T-cell (primary cell): ENCODE measurements around the gene CDK6. TPM values are rescaled to one million over a fixed set of nuclear protein-coding genes. Genes with fewer than 3 reads are reported as not detected.
A peak's percentile ranks its signal among the peaks of the same experiment; 100 is the strongest.

Experiments used
- ATAC-seq, 4 experiments: fragments of 200-7000 bp in 3 of 4; fragments of 150-1000 bp in 1 of 4; cut with Tn5 transposase; replicated peaks in 1 of 4; 1 replicate in 3 of 4; 2 replicates in 1 of 4; pipeline ENCODE4 v1.10.0; 2021; ENCODE audit warnings: moderate library complexity in 3 of 4, mild to moderate bottlenecking in 2 of 4, moderate number of reproducible peaks in 1 of 4
- CTCF ChIA-PET, 2 donors: fragments of 300-600 bp; sonication (Branson Sonifier 250); formaldehyde crosslinking; loops; one replicate each; lab custom pipeline; 2022; ENCODE audit warnings: antibody characterized with exemption in 2 of 2; lab: Charles Lee
- POLR2A ChIA-PET, 2 donors: fragments of 300-600 bp; sonication (Branson Sonifier 250); formaldehyde crosslinking; loops; one replicate each; lab custom pipeline; 2022; ENCODE audit warnings: antibody characterized with exemption in 2 of 2; lab: Charles Lee
- DNase-seq, 35 experiments: peaks; one replicate each; pipeline versions ENCODE4 v3.0.0 to v3.0.0-alpha.2; 2013 to 2023
- H3K27ac ChIP-seq: one replicate; pipeline ENCODE4 v1.5.1; 2013; ENCODE audit warnings: low read length
- H3K27me3 ChIP-seq, 2 experiments: replicated peaks in 1 of 2; 1 replicate in 1 of 2; 2 replicates in 1 of 2; pipeline versions ENCODE4 v1.6.1 to v1.7.0; 2013; ENCODE audit warnings: low read length in 1 of 2, mixed read lengths in 1 of 2; ENCODE audit not compliant: control insufficient read depth in 2 of 2, insufficient read depth in 2 of 2; ENCODE audit errors: extremely low read depth in 1 of 2
- H3K36me3 ChIP-seq, 2 donors: 1 replicate in 1 of 2; 2 replicates in 1 of 2; pipeline versions ENCODE4 v1.6.1 to v1.7.0; 2013; ENCODE audit warnings: low read length in 1 of 2; ENCODE audit not compliant: control insufficient read depth in 2 of 2, insufficient read depth in 1 of 2; ENCODE audit errors: extremely low read depth in 1 of 2
- H3K4me1 ChIP-seq, 2 experiments: 1 replicate in 1 of 2; 2 replicates in 1 of 2; pipeline versions ENCODE4 v1.6.1 to v1.7.0; 2013; ENCODE audit warnings: low read length in 2 of 2, mixed read lengths in 1 of 2; ENCODE audit not compliant: insufficient read depth in 2 of 2, control insufficient read depth in 1 of 2; ENCODE audit errors: extremely low read depth in 1 of 2
- H3K4me3 ChIP-seq, 2 donors: 1 replicate in 1 of 2; 2 replicates in 1 of 2; pipeline versions ENCODE4 v1.5.1 to v1.7.0; 2013; ENCODE audit warnings: mild to moderate bottlenecking in 2 of 2, low read length in 1 of 2, moderate library complexity in 1 of 2; ENCODE audit not compliant: control insufficient read depth in 1 of 2; ENCODE audit errors: extremely low read depth in 1 of 2
- H3K9me3 ChIP-seq: 2 replicates; pipeline ENCODE4 v1.7.0; 2013
- H3K27ac Mint-ChIP-seq, 2 donors: one replicate each; pipeline ENCODE4 v1.8.0; 2020 to 2021; ENCODE audit warnings: mild to moderate bottlenecking in 2 of 2, mixed read lengths in 2 of 2
- H3K27me3 Mint-ChIP-seq, 2 donors: one replicate each; pipeline ENCODE4 v1.8.0; 2021 to 2022; ENCODE audit warnings: mixed read lengths in 2 of 2
- H3K36me3 Mint-ChIP-seq: one replicate; pipeline ENCODE4 v1.8.0; 2021; ENCODE audit warnings: mixed read lengths
- H3K4me1 Mint-ChIP-seq, 3 donors: one replicate each; pipeline ENCODE4 v1.8.0; 2020 to 2022; ENCODE audit warnings: mixed read lengths in 3 of 3, mild to moderate bottlenecking in 1 of 3
- H3K4me3 Mint-ChIP-seq, 3 donors: one replicate each; pipeline ENCODE4 v1.8.0; 2020 to 2022; ENCODE audit warnings: mild to moderate bottlenecking in 3 of 3, mixed read lengths in 3 of 3, moderate library complexity in 3 of 3
- H3K9me3 Mint-ChIP-seq, 3 donors: one replicate each; pipeline ENCODE4 v1.8.0; 2020 to 2022; ENCODE audit warnings: mixed read lengths in 3 of 3
- WGBS: methylation state at CpG from one replicate; pipeline ENCODE4 v1.1.5; 2013; ENCODE audit warnings: missing lambda C conversion rate; ENCODE audit not compliant: insufficient coverage; 5-methylcytosine and 5-hydroxymethylcytosine counted together
- total RNA-seq, 35 experiments: library from RNA in 6 of 35; stranded (reverse) in 6 of 35; fragments of 120-200 nt in 1 of 35; gene quantifications; one replicate each; pipeline versions ENCODE4 v1.2.1 to v1.2.4 and lab custom pipeline; 2013 to 2026

Gene CDK6
- total RNA-seq, 5 donors from 2014 or later (not counting 1 experiment from before 2014, with no cell fraction given) = 29.8 to 107 (median 43.9) TPM

GRCh38 chr7:92667816-92668535 is 168.4 kb downstream of the CDK6 start:
- no peak overlapping the region for H3K27ac Mint-ChIP-seq
- Histone ChIP-seq H3K27me3 (no peaks in the 10 kb centered on the region), H3K9me3 (no peaks in the 10 kb centered on the region), H3K27ac (no peak overlapping the region), H3K4me3 (no peak overlapping the region), H3K4me1 (peaks cover 0 to 3% of the 10 kb centered on the region in 2 experiments), H3K36me3 (peaks cover 0 to 11% of the 10 kb centered on the region in 2 donors)
- ATAC-seq (no peak), DNase-seq (no peak)
- no peaks in the 10 kb centered on the region for H3K9me3 Mint-ChIP-seq
- ChIA-PET CTCF (no interaction called here), POLR2A (no interaction called here)
- no CpG with 5 or more reads among the region's 6 CpGs for WGBS
- peaks cover 17 to 47% (median 40%) of the 10 kb centered on the region in 3 donors for H3K4me1 Mint-ChIP-seq
- no peaks in the 10 kb centered on the region for H3K27me3 Mint-ChIP-seq
- H3K36me3 Mint-ChIP-seq = peaks cover 51% of the 10 kb centered on the region
- H3K4me3 Mint-ChIP-seq = no peak overlapping the region

- no peak for ATAC-seq
- no peaks in the 10 kb centered on the region for H3K27me3 ChIP-seq
- peak overlapping the region in 1 of 2 donors; percentile 33 for H3K27ac Mint-ChIP-seq
- H3K27me3 Mint-ChIP-seq = no peaks in the 10 kb centered on the region
- POLR2A ChIA-PET = no interaction called here
- H3K36me3 Mint-ChIP-seq = peaks cover 35% of the 10 kb centered on the region
- H3K4me1 ChIP-seq = peaks cover 0 to 3% of the 10 kb centered on the region in 2 experiments
- DNase-seq = no peak
- no peak overlapping the region for H3K4me3 Mint-ChIP-seq
- CTCF ChIA-PET = interaction anchor here in 1 of 2 donors (0.6 kb wide), 1 partner anchor 44 kb away, joined by 3 read pairs; no protein-coding TSS in a partner anchor
- no peaks in the 10 kb centered on the region for H3K9me3 ChIP-seq
- H3K27ac ChIP-seq = no peak overlapping the region
- peaks cover 0 to 13% of the 10 kb centered on the region in 2 donors for H3K36me3 ChIP-seq
- peaks cover 17 to 38% (median 34%) of the 10 kb centered on the region in 3 donors for H3K4me1 Mint-ChIP-seq
- H3K4me3 ChIP-seq = no peak overlapping the region
- no peaks in the 10 kb centered on the region for H3K9me3 Mint-ChIP-seq
- WGBS = no CpG with 5 or more reads among the region's 2 CpGs
Measured at GRCh38 chr7:92665926-92666325, 170.4 kb downstream of the CDK6 start.

- Histone ChIP-seq H3K36me3 (peaks cover 3 to 14% of the 10 kb centered on the region in 2 donors), H3K9me3 (no peaks in the 10 kb centered on the region), H3K4me3 (no peak overlapping the region), H3K27ac (no peak overlapping the region), H3K27me3 (no peaks in the 10 kb centered on the region), H3K4me1 (peaks cover 0 to 3% of the 10 kb centered on the region in 2 experiments)
- ChIA-PET POLR2A (no interaction called here), CTCF (interaction anchor here in 1 of 2 donors (0.6 kb wide), 1 partner anchor 172 kb away, joined by 4 read pairs; no protein-coding TSS in a partner anchor)
- ATAC-seq (no peak), DNase-seq (no peak)
- 100% methylated on average over 1 of the region's 1 CpG for WGBS
- peaks cover 17 to 44% (median 34%) of the 10 kb centered on the region in 3 donors for H3K4me1 Mint-ChIP-seq
- H3K4me3 Mint-ChIP-seq = no peak overlapping the region
- no peaks in the 10 kb centered on the region for H3K27me3 Mint-ChIP-seq
- no peak overlapping the region for H3K27ac Mint-ChIP-seq
- no peaks in the 10 kb centered on the region for H3K9me3 Mint-ChIP-seq
- peaks cover 17% of the 10 kb centered on the region for H3K36me3 Mint-ChIP-seq
Measured at GRCh38 chr7:92661651-92662050, 174.7 kb downstream of the CDK6 start.

GRCh38 chr7:92658671-92659070 is 177.7 kb downstream of the CDK6 start:
- no peaks in the 10 kb centered on the region for H3K27me3 ChIP-seq
- H3K27ac Mint-ChIP-seq = no peak overlapping the region
- POLR2A ChIA-PET = no interaction called here
- H3K36me3 Mint-ChIP-seq = peaks cover 17% of the 10 kb centered on the region
- CTCF ChIA-PET = no interaction called here
- H3K9me3 Mint-ChIP-seq = peaks cover 0 to 4% (median 0%) of the 10 kb centered on the region in 3 donors
- H3K27ac ChIP-seq = no peak overlapping the region
- peaks cover 6 to 29% (median 27%) of the 10 kb centered on the region in 3 donors for H3K4me1 Mint-ChIP-seq
- DNase-seq (no peak), ATAC-seq (no peak)
- 92% methylated on average over 2 of the region's 4 CpGs for WGBS
- peaks cover 0 to 1% of the 10 kb centered on the region in 2 experiments for H3K4me1 ChIP-seq
- no peaks in the 10 kb centered on the region for H3K27me3 Mint-ChIP-seq
- H3K9me3 ChIP-seq = no peaks in the 10 kb centered on the region
- no peak overlapping the region for H3K4me3 ChIP-seq
- no peak overlapping the region for H3K4me3 Mint-ChIP-seq
- peaks cover 3 to 14% of the 10 kb centered on the region in 2 donors for H3K36me3 ChIP-seq

GRCh38 chr7:92657391-92657790 is 179.0 kb downstream of the CDK6 start:
- ChIA-PET CTCF (no interaction called here), POLR2A (interaction anchor here in 1 of 2 donors (0.7 kb wide), 1 partner anchor 902 kb away, joined by 3 read pairs; no protein-coding TSS in a partner anchor)
- peaks cover 0 to 2% of the 10 kb centered on the region in 2 experiments for H3K4me1 ChIP-seq
- H3K36me3 ChIP-seq = peaks cover 3 to 10% of the 10 kb centered on the region in 2 donors
- ATAC-seq (no peak), DNase-seq (no peak)
- Mint-ChIP-seq H3K9me3 (peaks cover 0 to 4% (median 0%) of the 10 kb centered on the region in 3 donors), H3K36me3 (peaks cover 17% of the 10 kb centered on the region), H3K27ac (no peak overlapping the region), H3K4me3 (no peak overlapping the region), H3K4me1 (peaks cover 9 to 36% (median 34%) of the 10 kb centered on the region in 3 donors), H3K27me3 (no peaks in the 10 kb centered on the region)
- H3K27me3 ChIP-seq = no peaks in the 10 kb centered on the region
- no peaks in the 10 kb centered on the region for H3K9me3 ChIP-seq
- no peak overlapping the region for H3K4me3 ChIP-seq
- no peak overlapping the region for H3K27ac ChIP-seq
- 83% methylated on average over 1 of the region's 1 CpG for whole genome bisulfite sequencing

- no peaks in the 10 kb centered on the region for H3K27me3 ChIP-seq
- Mint-ChIP-seq H3K27ac (no peak overlapping the region), H3K4me3 (no peak overlapping the region), H3K4me1 (peaks cover 12 to 37% (median 37%) of the 10 kb centered on the region in 3 donors), H3K27me3 (no peaks in the 10 kb centered on the region), H3K36me3 (peaks cover 23% of the 10 kb centered on the region), H3K9me3 (peaks cover 0 to 4% (median 0%) of the 10 kb centered on the region in 3 donors)
- peaks cover 0 to 2% of the 10 kb centered on the region in 2 experiments for H3K4me1 ChIP-seq
- DNase-seq (no peak), ATAC-seq (no peak)
- no peak overlapping the region for H3K27ac ChIP-seq
- no peaks in the 10 kb centered on the region for H3K9me3 ChIP-seq
- CTCF ChIA-PET = no interaction called here
- WGBS = no CpG with 5 or more reads among the region's 4 CpGs
- POLR2A ChIA-PET = interaction anchor here in 1 of 2 donors (0.6 kb wide), 1 partner anchor 104 kb away, joined by 8 read pairs; no protein-coding TSS in a partner anchor
- no peak overlapping the region for H3K4me3 ChIP-seq
- peaks cover 3 to 9% of the 10 kb centered on the region in 2 donors for H3K36me3 ChIP-seq
Measured at GRCh38 chr7:92656121-92656520, 180.3 kb downstream of the CDK6 start.
